OCI-LY7 (cell line): ENCODE measurements around the gene RCOR1. TPM values are rescaled to one million over a fixed set of nuclear protein-coding genes. Genes with fewer than 3 reads are reported as not detected.

ENCODE experiments used
- BruUV-seq: library from RNA; stranded (reverse); fragments of 400-500 nt; replicated peaks from 2 replicates; lab custom pipeline; 2021; lab: Mats Ljungman, UMichigan
- CTCF ChIA-PET: fragments of 300-600 bp; sonication (Branson Sonifier 250); formaldehyde crosslinking; loops from one replicate; lab custom pipeline; 2022; ENCODE audit warnings: antibody characterized with exemption; ENCODE audit not compliant: unreplicated experiment; lab: Charles Lee
- POLR2A ChIA-PET: fragments of 300-600 bp; sonication (Branson Sonifier 250); formaldehyde crosslinking; loops from one replicate; lab custom pipeline; 2022; ENCODE audit warnings: antibody characterized with exemption; lab: Charles Lee
- DNase-seq: peaks from one replicate; pipeline ENCODE4 v3.0.0-alpha.2; 2015; ENCODE audit warnings: low spot score
- H2AFZ ChIP-seq: fragments of 200-600 bp; sonication (generic), shearing (Covaris generic); 2 replicates; pipeline ENCODE4 v1.6.1; 2014; ENCODE audit warnings: mild to moderate bottlenecking, antibody characterized with exemption, low read length, moderate library complexity
- H3K27ac ChIP-seq: fragments of 200-600 bp; sonication (generic); 2 replicates; pipeline ENCODE4 v1.5.1; 2014; ENCODE audit warnings: mixed run types, low read depth, mild to moderate bottlenecking, moderate library complexity, low read length, inconsistent platforms; ENCODE audit not compliant: poor library complexity, severe bottlenecking
- H3K36me3 ChIP-seq: fragments of 200-600 bp; sonication (generic); 2 replicates; pipeline ENCODE4 v1.6.1; 2014; ENCODE audit warnings: mild to moderate bottlenecking, antibody characterized with exemption, low read length, moderate library complexity, mixed read lengths; ENCODE audit not compliant: insufficient read depth
- H3K4me1 ChIP-seq: fragments of 200-600 bp; sonication (generic); 2 replicates; pipeline ENCODE4 v1.5.1; 2014; ENCODE audit warnings: mild to moderate bottlenecking, low read length; ENCODE audit not compliant: insufficient read depth, poor library complexity, severe bottlenecking
- H3K4me2 ChIP-seq: fragments of 200-600 bp; sonication (generic); 2 replicates; pipeline ENCODE4 v1.6.1; 2014; ENCODE audit warnings: mild to moderate bottlenecking, low read length
- H3K4me3 ChIP-seq: fragments of 200-600 bp; sonication (generic); 2 replicates; pipeline ENCODE4 v1.5.1; 2014; ENCODE audit warnings: mild to moderate bottlenecking, low read depth, low read length; ENCODE audit not compliant: poor library complexity, severe bottlenecking
- H3K79me2 ChIP-seq: fragments of 200-600 bp; sonication (generic); 2 replicates; pipeline ENCODE4 v1.6.1; 2016; ENCODE audit warnings: low read depth, mild to moderate bottlenecking, low read length, moderate library complexity, mixed read lengths; ENCODE audit not compliant: insufficient read depth
- H3K9me2 ChIP-seq: fragments of 200-600 bp; sonication (generic); 2 replicates; pipeline ENCODE4 v1.6.1; 2016; ENCODE audit warnings: mild to moderate bottlenecking, low read length, mixed read lengths; ENCODE audit not compliant: insufficient read depth
- H3K9me3 ChIP-seq: fragments of 200-600 bp; sonication (generic); 2 replicates; pipeline ENCODE4 v1.6.1; 2014; ENCODE audit warnings: mild to moderate bottlenecking, mixed run types, low read length, mixed read lengths
- H4K20me1 ChIP-seq: fragments of 200-600 bp; sonication (generic); 2 replicates; pipeline ENCODE4 v1.6.1; 2014; ENCODE audit warnings: mild to moderate bottlenecking, antibody characterized with exemption, low read length, moderate library complexity, mixed read lengths; ENCODE audit not compliant: insufficient read depth
- EZH2phosphoT487 ChIP-seq: fragments of 200-600 bp; sonication (generic); IDR thresholded peaks from 2 replicates; pipeline ENCODE4 v1.6.1; 2018; ENCODE audit warnings: low read depth, borderline replicate concordance, mild to moderate bottlenecking, mixed run types, antibody characterized with exemption, low read length, moderate library complexity, mixed read lengths
- intact Hi-C: fragments of 100-400 bp; cut with micrococcal nuclease; formaldehyde crosslinking; loops from one replicate; pipeline ENCODE4 v1.10.0; 2022; ENCODE audit not compliant: unreplicated experiment
- total RNA-seq, 2 experiments: library from RNA; depleted of rRNA in 1 of 2; stranded (reverse); fragments of >200 nt in 1 of 2; shearing (Covaris generic) in 1 of 2; gene quantifications; 2 replicates each; pipeline ENCODE4 v1.2.3, GENCODE V29; 2014 to 2022
- TF ChIP-seq, protein P1 (sequence below): fragments of 200-600 bp; sonication (generic); conservative IDR thresholded peaks from 2 replicates; pipeline ENCODE4 v1.5.1; 2014; ENCODE audit warnings: mild to moderate bottlenecking, antibody characterized with exemption, low read length, moderate library complexity, mixed read lengths

RCOR1 gene
- total RNA-seq, 2 experiments from 2014 or later: 12.1 to 30.2 TPM

GRCh38 chr14:102754370-102755262 lies 162.2 kb downstream of the RCOR1 start:
- Histone ChIP-seq H3K27ac (no peak overlapping the region), H4K20me1 (no peaks in the 10 kb centered on the region), H3K79me2 (no peaks in the 10 kb centered on the region), H3K4me1 (no peaks in the 10 kb centered on the region), H3K4me2 (no peak overlapping the region), H3K36me3 (no peaks in the 10 kb centered on the region), H3K4me3 (no peak overlapping the region), H2AFZ (no peak overlapping the region), H3K9me3 (no peaks in the 10 kb centered on the region), H3K9me2 (no peaks in the 10 kb centered on the region)
- CTCF ChIA-PET: no interaction called here
- BruUV-seq: no TSS peak
- intact Hi-C loops: no loop called here
- TF ChIP-seq EZH2phosphoT487: no peak
- POLR2A ChIA-PET: no interaction called here
- DNase-seq: no peak

GRCh38 chr14:102757646-102758045 lies 165.2 kb downstream of the RCOR1 start:
- Histone ChIP-seq H3K36me3 (no peaks in the 10 kb centered on the region), H3K4me1 (no peaks in the 10 kb centered on the region), H3K4me3 (no peak overlapping the region), H3K79me2 (no peaks in the 10 kb centered on the region), H2AFZ (no peak overlapping the region), H3K4me2 (no peak overlapping the region), H3K27ac (no peak overlapping the region), H4K20me1 (no peaks in the 10 kb centered on the region), H3K9me2 (no peaks in the 10 kb centered on the region), H3K9me3 (no peaks in the 10 kb centered on the region)
- DNase-seq: no peak
- intact Hi-C loops: no loop called here
- ChIA-PET CTCF (no interaction called here), POLR2A (no interaction called here)
- TF ChIP-seq, protein P1, sequence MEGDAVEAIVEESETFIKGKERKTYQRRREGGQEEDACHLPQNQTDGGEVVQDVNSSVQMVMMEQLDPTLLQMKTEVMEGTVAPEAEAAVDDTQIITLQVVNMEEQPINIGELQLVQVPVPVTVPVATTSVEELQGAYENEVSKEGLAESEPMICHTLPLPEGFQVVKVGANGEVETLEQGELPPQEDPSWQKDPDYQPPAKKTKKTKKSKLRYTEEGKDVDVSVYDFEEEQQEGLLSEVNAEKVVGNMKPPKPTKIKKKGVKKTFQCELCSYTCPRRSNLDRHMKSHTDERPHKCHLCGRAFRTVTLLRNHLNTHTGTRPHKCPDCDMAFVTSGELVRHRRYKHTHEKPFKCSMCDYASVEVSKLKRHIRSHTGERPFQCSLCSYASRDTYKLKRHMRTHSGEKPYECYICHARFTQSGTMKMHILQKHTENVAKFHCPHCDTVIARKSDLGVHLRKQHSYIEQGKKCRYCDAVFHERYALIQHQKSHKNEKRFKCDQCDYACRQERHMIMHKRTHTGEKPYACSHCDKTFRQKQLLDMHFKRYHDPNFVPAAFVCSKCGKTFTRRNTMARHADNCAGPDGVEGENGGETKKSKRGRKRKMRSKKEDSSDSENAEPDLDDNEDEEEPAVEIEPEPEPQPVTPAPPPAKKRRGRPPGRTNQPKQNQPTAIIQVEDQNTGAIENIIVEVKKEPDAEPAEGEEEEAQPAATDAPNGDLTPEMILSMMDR: no peak
- TF ChIP-seq EZH2phosphoT487: no peak
- BruUV-seq: no TSS peak

GRCh38 chr14:102758087-102758486 lies 165.6 kb downstream of the RCOR1 start:
- Histone ChIP-seq H3K4me2 (no peak overlapping the region), H3K9me3 (no peaks in the 10 kb centered on the region), H3K9me2 (no peaks in the 10 kb centered on the region), H3K27ac (no peak overlapping the region), H3K4me1 (no peaks in the 10 kb centered on the region), H3K4me3 (no peak overlapping the region), H4K20me1 (no peaks in the 10 kb centered on the region), H3K79me2 (no peaks in the 10 kb centered on the region), H3K36me3 (no peaks in the 10 kb centered on the region), H2AFZ (no peak overlapping the region)
- BruUV-seq: no TSS peak
- intact Hi-C loops: no loop called here
- no peak for DNase-seq
- ChIA-PET POLR2A (no interaction called here), CTCF (no interaction called here)
- TF ChIP-seq, protein P1: no peak
- TF ChIP-seq EZH2phosphoT487: no peak
